Neural crest cell (in vitro differentiated cells): ENCODE results near the gene TMC7. TPM values are rescaled to one million over a fixed set of nuclear protein-coding genes. Genes with fewer than 3 reads are reported as not detected.
A peak's percentile ranks its signal among the peaks of the same experiment; 100 is the strongest.

Experiments
- DNase-seq: peaks from one replicate; pipeline ENCODE4 v3.0.0; 2021; ENCODE audit warnings: low read depth, mixed read lengths, low spot score
- H3K27ac Mint-ChIP-seq: one replicate; pipeline ENCODE4 v1.8.0; 2021; ENCODE audit warnings: mild to moderate bottlenecking, mixed read lengths; ENCODE audit not compliant: unreplicated experiment
- H3K27me3 Mint-ChIP-seq: 2 replicates; pipeline ENCODE4 v1.8.0; 2021; ENCODE audit warnings: low read depth, mild to moderate bottlenecking, mixed read lengths
- H3K36me3 Mint-ChIP-seq: 2 replicates; pipeline ENCODE4 v1.8.0; 2021; ENCODE audit warnings: low read depth, mild to moderate bottlenecking, mixed read lengths
- H3K4me1 Mint-ChIP-seq: 2 replicates; pipeline ENCODE4 v1.8.0; 2021; ENCODE audit warnings: mixed read lengths
- H3K4me3 Mint-ChIP-seq: one replicate; pipeline ENCODE4 v1.8.0; 2021; ENCODE audit warnings: mild to moderate bottlenecking, mixed read lengths
- H3K9me3 Mint-ChIP-seq: 2 replicates; pipeline ENCODE4 v1.8.0; 2021; ENCODE audit warnings: mixed read lengths
- total RNA-seq: library from RNA; stranded (reverse); gene quantifications from 2 replicates; pipeline ENCODE4 v1.2.1, GENCODE V29; 2021
- TF ChIP-seq, protein P1 (sequence below): fragments of 200-600 bp; sonication (generic); conservative IDR thresholded peaks from 2 replicates; pipeline ENCODE4 v1.5.0; 2021; ENCODE audit warnings: antibody characterized with exemption, mild to moderate bottlenecking

Gene TMC7
- total RNA-seq, 1 donor from 2014 or later: 3.9 TPM

DNA sequence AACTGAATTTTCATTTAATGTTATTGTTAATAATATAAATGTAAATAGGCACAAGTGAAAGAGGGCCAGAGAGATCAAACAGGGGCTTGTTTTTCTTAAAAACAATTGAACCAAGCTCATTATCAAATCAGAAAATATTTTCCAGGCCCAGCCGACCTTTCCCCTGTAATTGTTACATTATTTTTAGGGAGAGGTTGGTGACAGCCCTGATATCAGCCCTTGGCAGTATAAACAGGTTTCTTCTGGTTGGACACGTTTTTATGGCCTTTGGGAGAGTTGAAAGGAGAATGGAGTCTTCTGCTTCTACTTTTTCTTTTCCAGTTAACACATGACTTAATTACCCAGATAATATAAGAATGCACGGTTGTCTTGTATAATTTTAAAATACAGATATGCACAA, 43.7 kb downstream of the TMC7 start:
- Mint-ChIP-seq H3K4me3 (no peak overlapping the region), H3K9me3 (no peaks in the 10 kb centered on the region), H3K4me1 (no peaks in the 10 kb centered on the region), H3K36me3 (peaks cover 3% of the 10 kb centered on the region), H3K27ac (no peak overlapping the region), H3K27me3 (no peaks in the 10 kb centered on the region)
- TF ChIP-seq, protein P1, sequence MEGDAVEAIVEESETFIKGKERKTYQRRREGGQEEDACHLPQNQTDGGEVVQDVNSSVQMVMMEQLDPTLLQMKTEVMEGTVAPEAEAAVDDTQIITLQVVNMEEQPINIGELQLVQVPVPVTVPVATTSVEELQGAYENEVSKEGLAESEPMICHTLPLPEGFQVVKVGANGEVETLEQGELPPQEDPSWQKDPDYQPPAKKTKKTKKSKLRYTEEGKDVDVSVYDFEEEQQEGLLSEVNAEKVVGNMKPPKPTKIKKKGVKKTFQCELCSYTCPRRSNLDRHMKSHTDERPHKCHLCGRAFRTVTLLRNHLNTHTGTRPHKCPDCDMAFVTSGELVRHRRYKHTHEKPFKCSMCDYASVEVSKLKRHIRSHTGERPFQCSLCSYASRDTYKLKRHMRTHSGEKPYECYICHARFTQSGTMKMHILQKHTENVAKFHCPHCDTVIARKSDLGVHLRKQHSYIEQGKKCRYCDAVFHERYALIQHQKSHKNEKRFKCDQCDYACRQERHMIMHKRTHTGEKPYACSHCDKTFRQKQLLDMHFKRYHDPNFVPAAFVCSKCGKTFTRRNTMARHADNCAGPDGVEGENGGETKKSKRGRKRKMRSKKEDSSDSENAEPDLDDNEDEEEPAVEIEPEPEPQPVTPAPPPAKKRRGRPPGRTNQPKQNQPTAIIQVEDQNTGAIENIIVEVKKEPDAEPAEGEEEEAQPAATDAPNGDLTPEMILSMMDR: no peak
- no peak for DNase-seq

DNA sequence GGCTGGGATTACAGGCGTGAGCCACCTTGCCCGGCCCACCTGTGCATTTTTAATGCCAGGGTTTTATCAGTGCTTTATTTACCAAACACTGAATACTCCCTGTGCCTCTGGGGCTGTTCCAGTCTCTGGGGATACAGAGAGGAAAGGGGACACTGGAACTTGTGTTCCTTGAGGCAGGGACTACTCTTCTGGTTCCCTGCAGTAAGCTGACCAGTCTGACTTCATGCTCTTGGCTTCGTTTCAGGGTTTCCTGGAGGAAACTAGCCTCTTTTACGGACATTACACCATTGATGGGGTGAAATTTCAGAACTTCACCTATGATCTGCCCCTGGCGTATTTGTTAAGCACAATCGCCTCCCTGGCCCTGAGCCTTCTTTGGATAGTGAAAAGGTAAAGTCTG, 46.2 kb downstream of the TMC7 start:
- DNase-seq: no peak
- peaks cover 2% of the 10 kb centered on the region for H3K36me3 Mint-ChIP-seq
- H3K9me3 Mint-ChIP-seq: no peaks in the 10 kb centered on the region
- H3K4me1 Mint-ChIP-seq: no peaks in the 10 kb centered on the region
- no peak overlapping the region for H3K27ac Mint-ChIP-seq
- H3K4me3 Mint-ChIP-seq: no peak overlapping the region
- no peaks in the 10 kb centered on the region for H3K27me3 Mint-ChIP-seq
- TF ChIP-seq, protein P1: no peak

DNA sequence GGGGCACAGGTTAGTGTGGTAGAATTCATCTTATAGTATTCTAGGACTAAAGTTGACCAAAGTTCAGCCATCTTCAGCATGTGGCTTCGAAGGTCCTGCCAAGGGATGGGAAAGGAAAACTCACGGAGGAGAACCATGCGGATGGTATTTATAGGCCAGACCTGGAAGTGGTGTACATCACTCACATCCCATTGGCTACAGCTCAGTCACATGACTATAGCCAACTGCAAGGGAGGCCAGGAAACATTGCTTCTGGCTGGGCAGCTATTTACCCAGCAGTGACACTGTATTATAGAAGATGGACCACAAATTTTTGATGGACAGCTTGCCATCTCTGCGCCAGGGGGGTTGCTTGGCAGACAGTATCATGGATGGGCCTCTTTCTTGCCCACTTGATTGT, 48.0 kb downstream of the TMC7 start:
- Mint-ChIP-seq H3K27ac (no peak overlapping the region), H3K9me3 (no peaks in the 10 kb centered on the region), H3K4me3 (no peak overlapping the region), H3K36me3 (peaks cover 11% of the 10 kb centered on the region), H3K27me3 (no peaks in the 10 kb centered on the region), H3K4me1 (no peaks in the 10 kb centered on the region)
- DNase-seq: no peak
- TF ChIP-seq, protein P1: no peak

DNA sequence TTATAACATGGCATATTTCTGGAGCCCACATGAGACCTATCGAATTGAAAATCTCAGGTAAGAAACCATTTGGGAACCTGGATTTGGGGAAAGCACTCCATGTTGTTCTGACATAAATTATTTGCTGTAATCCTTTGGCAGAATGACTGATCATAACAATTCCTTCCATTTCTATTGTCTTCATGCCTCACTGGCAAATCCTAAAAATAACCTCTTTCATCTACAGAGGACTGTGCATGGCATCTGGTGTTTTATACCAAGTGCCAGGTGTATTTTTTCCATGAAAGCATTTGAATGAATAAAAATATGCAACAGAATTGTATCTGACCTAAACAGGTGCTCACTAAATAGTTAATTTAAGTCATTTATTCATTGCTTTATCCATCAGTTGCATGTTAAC, 50.0 kb downstream of the TMC7 start:
- H3K27me3 Mint-ChIP-seq: no peaks in the 10 kb centered on the region
- H3K4me1 Mint-ChIP-seq: no peaks in the 10 kb centered on the region
- no peak overlapping the region for H3K4me3 Mint-ChIP-seq
- no peaks in the 10 kb centered on the region for H3K9me3 Mint-ChIP-seq
- TF ChIP-seq, protein P1: no peak
- H3K27ac Mint-ChIP-seq: no peak overlapping the region
- H3K36me3 Mint-ChIP-seq: peaks cover 11% of the 10 kb centered on the region
- no peak for DNase-seq

DNA sequence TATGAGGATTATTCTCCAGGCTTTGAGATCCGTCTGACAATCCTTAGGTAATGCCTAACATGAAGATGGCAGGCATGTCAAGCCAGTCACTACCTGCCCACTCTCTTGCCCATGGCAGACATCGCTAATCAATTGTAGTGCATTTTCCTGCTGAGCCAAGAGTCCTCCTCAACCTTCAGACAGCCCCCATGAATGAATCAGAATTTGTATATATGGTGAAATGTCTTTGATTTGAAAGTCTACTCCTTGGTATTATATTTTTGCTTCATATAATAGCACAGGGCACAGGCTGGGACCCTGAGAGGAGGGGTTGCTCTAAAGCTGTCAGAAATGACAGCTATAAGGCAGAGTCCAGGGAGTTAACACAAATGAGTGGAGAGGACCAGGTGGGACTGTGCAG, 56.7 kb downstream of the TMC7 start:
- Mint-ChIP-seq H3K4me1 (no peaks in the 10 kb centered on the region), H3K27me3 (no peaks in the 10 kb centered on the region), H3K27ac (no peak overlapping the region), H3K36me3 (peaks cover 9% of the 10 kb centered on the region), H3K4me3 (no peak overlapping the region), H3K9me3 (no peaks in the 10 kb centered on the region)
- no peak for DNase-seq
- TF ChIP-seq, protein P1: no peak

DNA sequence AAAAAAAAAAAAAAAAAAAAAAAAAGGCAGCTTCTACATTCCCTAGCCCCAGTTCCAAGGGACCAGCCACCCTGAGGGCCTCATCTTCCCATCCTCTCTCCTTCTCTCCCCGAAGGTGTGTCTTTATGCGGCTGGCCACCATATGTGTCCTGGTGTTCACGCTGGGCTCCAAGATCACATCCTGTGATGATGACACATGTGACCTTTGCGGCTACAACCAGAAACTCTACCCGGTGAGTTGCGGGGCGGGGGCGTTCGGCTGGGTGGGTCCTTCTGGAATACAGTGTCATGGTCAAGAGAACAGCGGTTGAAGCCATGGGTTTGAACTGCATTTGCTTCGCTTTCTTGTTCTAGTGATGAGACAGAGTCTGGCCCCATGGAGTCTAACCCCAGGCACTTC, 61.0 kb downstream of the TMC7 start:
- DNase-seq: no peak
- H3K27ac Mint-ChIP-seq: peak overlapping the region; percentile 83
- H3K4me1 Mint-ChIP-seq: no peaks in the 10 kb centered on the region
- peaks cover 3% of the 10 kb centered on the region for H3K36me3 Mint-ChIP-seq
- H3K27me3 Mint-ChIP-seq: no peaks in the 10 kb centered on the region
- TF ChIP-seq, protein P1: no peak
- H3K4me3 Mint-ChIP-seq: no peak overlapping the region
- H3K9me3 Mint-ChIP-seq: no peaks in the 10 kb centered on the region
